SK-N-MC (cell line): ENCODE results near the gene TYW1B.
"Not testable (repeated sequence)": the region's sequence is repeated elsewhere in the genome, so short reads cannot be mapped to it uniquely, and the experiment has no call there.

Experiments used
- EZH2 ChIP-seq: fragments of 200-600 bp; sonication (generic); IDR thresholded peaks from one replicate; pipeline ENCODE4 v1.6.1; 2017; ENCODE audit warnings: antibody characterized with exemption
- POLR2AphosphoS5 ChIP-seq: IDR thresholded peaks from 2 replicates; pipeline ENCODE4 v1.6.1; 2012; ENCODE audit warnings: mild to moderate bottlenecking, low read depth, low read length, borderline replicate concordance

GRCh38 chr7:72626428-72627011 lies 201.5 kb downstream of the TYW1B start:
- TF ChIP-seq EZH2, POLR2AphosphoS5: not testable (repeated sequence)
